Stimulated activated CD8-positive, alpha-beta memory T cell treated with anti-CD3 and anti-CD28 coated beads, Interleukin-12 subunit alpha, Interleukin-12 subunit beta, amount 100 ng/mL, for 24 hours (primary cell): ENCODE data around the gene CCL4L2.
"Not testable (repeated sequence)": the region's sequence is repeated elsewhere in the genome, so short reads cannot be mapped to it uniquely, and the experiment has no call there.

Experiments
- DNase-seq: peaks from one replicate; pipeline ENCODE4 v3.0.0-alpha.2; 2020; ENCODE audit errors: extremely low read depth

The CCL4L2 gene

GRCh38 chr17:36195434-36196130, 15.3 kb upstream of the CCL4L2 start:
- no peak for DNase-seq

GRCh38 chr17:36196131-36196486, 14.8 kb upstream of the CCL4L2 start:
- no peak for DNase-seq

GRCh38 chr17:36197387-36197703, 13.5 kb upstream of the CCL4L2 start:
- no peak for DNase-seq

- DNase-seq = no peak
Measured at GRCh38 chr17:36198831-36199465, 11.9 kb upstream of the CCL4L2 start.

GRCh38 chr17:36201102-36201501, 9.8 kb upstream of the CCL4L2 start:
- not testable (repeated sequence) for DNase-seq

GRCh38 chr17:36201506-36201905, 9.4 kb upstream of the CCL4L2 start:
- DNase-seq = not testable (repeated sequence)

GRCh38 chr17:36203335-36203734, 7.5 kb upstream of the CCL4L2 start:
- DNase-seq = no peak

- DNase-seq = no peak
Measured at GRCh38 chr17:36204724-36205500, 6.0 kb upstream of the CCL4L2 start.

GRCh38 chr17:36205637-36206485, 5.0 kb upstream of the CCL4L2 start:
- no peak for DNase-seq

GRCh38 chr17:36206486-36206821, 4.4 kb upstream of the CCL4L2 start:
- DNase-seq = not testable (repeated sequence)

GRCh38 chr17:36207383-36207782, 3.5 kb upstream of the CCL4L2 start:
- DNase-seq = not testable (repeated sequence)

GRCh38 chr17:36209575-36209974, 1.3 kb upstream of the CCL4L2 start:
- no peak for DNase-seq

- not testable (repeated sequence) for DNase-seq
Measured at GRCh38 chr17:36211484-36212271, 815 bp downstream of the CCL4L2 start.

GRCh38 chr17:36212272-36212605, 1.4 kb downstream of the CCL4L2 start:
- DNase-seq = no peak

- DNase-seq = no peak
Measured at GRCh38 chr17:36212966-36213365, 2.1 kb downstream of the CCL4L2 start.

- DNase-seq = no peak
Measured at GRCh38 chr17:36213695-36214094, 2.8 kb downstream of the CCL4L2 start.

GRCh38 chr17:36214918-36215317, 4.1 kb downstream of the CCL4L2 start:
- DNase-seq = no peak

GRCh38 chr17:36215406-36216308, 4.8 kb downstream of the CCL4L2 start:
- not testable (repeated sequence) for DNase-seq

- not testable (repeated sequence) for DNase-seq
Measured at GRCh38 chr17:36219556-36219955, 8.7 kb downstream of the CCL4L2 start.
